Prostate gland (tissue), 2 donors: ENCODE measurements around the gene DNAJC27.

Experiments used
- POLR2A ChIP-seq: fragments of 450-650 bp; IDR thresholded peaks from one replicate; pipeline ENCODE4 v1.6.1; 2016; ENCODE audit warnings: antibody characterized with exemption, mild to moderate bottlenecking
- POLR2AphosphoS5 ChIP-seq: sonication (generic); formaldehyde crosslinking; IDR thresholded peaks from one replicate; pipeline ENCODE4 v1.6.1; 2017; ENCODE audit warnings: antibody characterized with exemption
- TF ChIP-seq, protein P1 (sequence below), 4 experiments: fragments of 200-600 bp in 2 of 4; fragments of 450-650 bp in 2 of 4; sonication (generic) in 2 of 4; IDR thresholded peaks; 1 replicate in 3 of 4; 2 replicates in 1 of 4; pipeline ENCODE4 v1.5.1; 2016 to 2019; ENCODE audit warnings: antibody characterized with exemption in 4 of 4, mild to moderate bottlenecking in 2 of 4, moderate library complexity in 2 of 4

DNA sequence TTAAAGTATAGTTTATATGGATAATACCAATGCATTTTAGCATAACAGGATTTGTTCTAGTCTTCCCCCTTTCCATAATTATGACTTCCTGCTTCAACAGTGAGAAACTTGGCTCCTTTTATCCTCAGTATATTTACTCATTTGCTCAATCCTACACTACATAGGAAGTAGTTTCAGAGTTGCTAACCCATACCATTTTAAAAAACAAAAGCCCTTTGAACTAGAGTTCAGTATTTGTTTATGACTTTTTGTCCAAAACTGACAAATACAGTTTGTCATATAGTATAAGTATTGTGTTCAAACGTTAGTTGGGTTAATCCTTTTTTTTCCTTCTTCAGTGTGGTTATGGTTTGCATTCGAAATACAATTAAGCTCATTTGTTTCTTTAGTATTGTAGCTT, 5.9 kb upstream of the DNAJC27 start:
- no peak for TF ChIP-seq POLR2AphosphoS5
- no peak for TF ChIP-seq POLR2A
- TF ChIP-seq, protein P1, sequence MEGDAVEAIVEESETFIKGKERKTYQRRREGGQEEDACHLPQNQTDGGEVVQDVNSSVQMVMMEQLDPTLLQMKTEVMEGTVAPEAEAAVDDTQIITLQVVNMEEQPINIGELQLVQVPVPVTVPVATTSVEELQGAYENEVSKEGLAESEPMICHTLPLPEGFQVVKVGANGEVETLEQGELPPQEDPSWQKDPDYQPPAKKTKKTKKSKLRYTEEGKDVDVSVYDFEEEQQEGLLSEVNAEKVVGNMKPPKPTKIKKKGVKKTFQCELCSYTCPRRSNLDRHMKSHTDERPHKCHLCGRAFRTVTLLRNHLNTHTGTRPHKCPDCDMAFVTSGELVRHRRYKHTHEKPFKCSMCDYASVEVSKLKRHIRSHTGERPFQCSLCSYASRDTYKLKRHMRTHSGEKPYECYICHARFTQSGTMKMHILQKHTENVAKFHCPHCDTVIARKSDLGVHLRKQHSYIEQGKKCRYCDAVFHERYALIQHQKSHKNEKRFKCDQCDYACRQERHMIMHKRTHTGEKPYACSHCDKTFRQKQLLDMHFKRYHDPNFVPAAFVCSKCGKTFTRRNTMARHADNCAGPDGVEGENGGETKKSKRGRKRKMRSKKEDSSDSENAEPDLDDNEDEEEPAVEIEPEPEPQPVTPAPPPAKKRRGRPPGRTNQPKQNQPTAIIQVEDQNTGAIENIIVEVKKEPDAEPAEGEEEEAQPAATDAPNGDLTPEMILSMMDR (IDR thresholded peaks at IDR 0.05) = no peak
